ACC112 (cell line): ENCODE results near the gene PSMB11.

Experiments
- H2AFZ ChIP-seq: fragments of 200-600 bp; sonication (generic); one replicate; pipeline ENCODE4 v1.6.0; 2017; ENCODE audit warnings: antibody characterized with exemption, low read length; ENCODE audit not compliant: unreplicated experiment
- H3K27ac ChIP-seq: fragments of 200-600 bp; sonication (generic); 2 replicates; pipeline ENCODE4 v1.5.1; 2014; ENCODE audit warnings: low read depth, mild to moderate bottlenecking, antibody characterized with exemption, low read length, moderate library complexity
- H3K27me3 ChIP-seq: fragments of 200-600 bp; sonication (generic); 2 replicates; pipeline ENCODE4 v1.6.1; 2014; ENCODE audit warnings: mild to moderate bottlenecking, antibody characterized with exemption, low read length, moderate library complexity, mixed read lengths; ENCODE audit not compliant: insufficient read depth
- H3K36me3 ChIP-seq: fragments of 200-600 bp; sonication (generic); 2 replicates; pipeline ENCODE4 v1.6.1; 2016; ENCODE audit warnings: mild to moderate bottlenecking, antibody characterized with exemption, low read length, moderate library complexity, mixed read lengths; ENCODE audit not compliant: insufficient read depth
- H3K4me1 ChIP-seq: fragments of 200-600 bp; sonication (generic); one replicate; pipeline ENCODE4 v1.6.1; 2016; ENCODE audit warnings: low read length, mixed read lengths; ENCODE audit not compliant: insufficient read depth, unreplicated experiment, control insufficient read depth
- H3K4me3 ChIP-seq: fragments of 200-600 bp; sonication (generic); 2 replicates; pipeline ENCODE4 v1.5.1; 2014; ENCODE audit warnings: mild to moderate bottlenecking, low read depth, low read length
- H3K79me2 ChIP-seq: fragments of 200-600 bp; sonication (generic); one replicate; pipeline ENCODE4 v1.6.0; 2016; ENCODE audit warnings: low read length; ENCODE audit not compliant: control insufficient read depth, unreplicated experiment, insufficient read depth

Gene PSMB11

GRCh38 chr14:23017091-23017490 lies 24.9 kb upstream of the PSMB11 start:
- no peak overlapping the region for H3K4me3 ChIP-seq
- H2AFZ ChIP-seq: no peak overlapping the region
- H3K4me1 ChIP-seq: no peaks in the 10 kb centered on the region
- no peaks in the 10 kb centered on the region for H3K27me3 ChIP-seq
- no peaks in the 10 kb centered on the region for H3K79me2 ChIP-seq
- H3K27ac ChIP-seq: no peak overlapping the region
- no peaks in the 10 kb centered on the region for H3K36me3 ChIP-seq

GRCh38 chr14:23018107-23018506 lies 23.9 kb upstream of the PSMB11 start:
- Histone ChIP-seq H3K27ac (no peak overlapping the region), H3K4me1 (no peaks in the 10 kb centered on the region), H3K79me2 (no peaks in the 10 kb centered on the region), H3K36me3 (no peaks in the 10 kb centered on the region), H3K27me3 (no peaks in the 10 kb centered on the region), H2AFZ (no peak overlapping the region), H3K4me3 (no peak overlapping the region)

GRCh38 chr14:23020143-23021128 lies 21.6 kb upstream of the PSMB11 start:
- no peak overlapping the region for H3K4me3 ChIP-seq
- no peak overlapping the region for H2AFZ ChIP-seq
- no peaks in the 10 kb centered on the region for H3K4me1 ChIP-seq
- H3K27me3 ChIP-seq: no peaks in the 10 kb centered on the region
- no peak overlapping the region for H3K27ac ChIP-seq
- no peaks in the 10 kb centered on the region for H3K79me2 ChIP-seq
- H3K36me3 ChIP-seq: no peaks in the 10 kb centered on the region

DNA sequence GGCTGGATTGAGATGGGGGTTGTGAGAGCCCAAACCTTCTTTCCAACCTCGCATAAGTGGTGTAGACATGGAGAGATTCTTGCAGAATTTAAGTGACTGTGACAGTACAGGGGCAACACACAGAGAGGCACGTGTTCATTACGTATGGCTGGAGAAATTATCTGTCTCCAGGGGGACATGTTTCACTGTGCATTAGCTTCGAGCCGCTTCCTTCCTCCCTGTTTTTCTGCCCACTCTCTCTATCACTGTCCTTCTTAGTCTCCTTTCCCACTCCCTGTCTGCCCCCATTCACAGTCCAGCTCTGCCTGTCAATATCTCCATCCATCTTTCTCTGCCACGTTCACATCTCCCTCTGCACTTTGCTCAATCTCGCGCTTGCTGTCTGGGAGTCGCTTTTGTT lies 20.6 kb upstream of the PSMB11 start:
- Histone ChIP-seq H3K27me3 (no peaks in the 10 kb centered on the region), H3K4me3 (no peak overlapping the region), H3K27ac (no peak overlapping the region), H3K4me1 (no peaks in the 10 kb centered on the region), H3K79me2 (no peaks in the 10 kb centered on the region), H3K36me3 (peaks cover 5% of the 10 kb centered on the region; the same call in 1 of the 2 replicates), H2AFZ (no peak overlapping the region)

DNA sequence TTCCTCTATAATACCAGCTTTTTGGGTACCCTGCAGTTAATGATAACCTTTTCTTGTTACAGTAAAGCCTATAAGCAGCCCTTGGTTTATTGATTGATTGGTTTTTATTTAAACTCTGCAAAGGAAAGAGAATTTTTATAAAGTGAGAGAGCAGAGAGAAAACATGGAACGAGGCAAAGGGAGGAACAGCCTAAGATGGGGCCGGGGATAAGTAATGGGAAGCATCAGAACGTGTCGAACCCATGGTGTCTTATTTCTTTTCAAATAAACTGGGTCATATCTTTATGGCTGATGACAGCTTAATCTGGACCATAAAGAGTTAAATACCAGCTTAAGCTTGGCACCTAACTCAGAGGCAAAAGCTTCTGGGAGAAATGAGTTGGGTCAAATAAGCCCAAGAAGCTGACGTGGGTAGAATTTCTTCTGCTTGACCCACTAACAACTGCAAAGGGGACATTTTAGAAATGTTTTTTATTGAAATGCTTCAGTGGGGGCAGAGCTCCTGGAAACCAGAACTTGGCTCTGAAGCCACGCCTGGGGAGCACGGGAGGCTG lies 20.0 kb upstream of the PSMB11 start:
- Histone ChIP-seq H3K27me3 (no peaks in the 10 kb centered on the region), H3K4me3 (no peak overlapping the region), H3K79me2 (no peaks in the 10 kb centered on the region), H2AFZ (no peak overlapping the region), H3K36me3 (peaks cover 5% of the 10 kb centered on the region; the same call in 1 of the 2 replicates), H3K27ac (no peak overlapping the region), H3K4me1 (no peaks in the 10 kb centered on the region)

DNA sequence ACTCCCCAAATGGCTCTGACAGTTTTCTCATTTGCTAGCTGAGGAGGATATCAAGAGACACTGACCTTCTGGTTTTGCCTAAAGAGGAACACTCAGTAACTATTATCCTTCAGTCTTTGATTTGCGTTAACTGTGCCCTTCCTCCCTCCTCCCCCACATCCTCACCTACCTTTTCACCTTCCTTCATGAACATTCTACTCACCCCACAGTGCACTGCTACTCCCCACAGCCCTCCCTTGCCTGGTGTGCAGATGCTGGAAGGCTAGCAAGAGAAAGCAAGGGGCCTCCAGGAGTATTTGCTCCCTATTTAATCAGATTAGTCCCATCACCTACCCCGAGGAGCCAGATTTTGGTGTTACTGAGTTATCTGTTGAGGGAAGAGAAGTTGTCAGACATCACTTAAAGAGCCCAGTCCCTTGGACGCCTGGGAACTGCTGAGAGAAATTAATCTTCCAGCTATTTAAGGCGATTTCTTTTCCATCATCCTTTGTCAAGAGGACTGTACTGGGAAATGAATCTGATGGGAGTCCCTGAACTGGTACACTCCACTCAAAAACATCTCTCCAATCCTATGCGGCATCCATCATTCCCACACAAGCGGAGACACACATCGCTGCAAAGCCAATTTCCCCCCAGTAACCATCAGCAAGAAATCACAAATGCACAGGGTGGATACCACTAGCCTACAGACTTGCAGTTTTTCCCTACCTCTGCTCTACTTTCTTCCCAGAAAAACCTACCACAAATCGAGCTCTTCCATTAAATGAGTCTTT lies 18.8 kb upstream of the PSMB11 start:
- Histone ChIP-seq H3K4me3 (no peak overlapping the region), H3K36me3 (peaks cover 5% of the 10 kb centered on the region; the same call in 1 of the 2 replicates), H3K27ac (no peak overlapping the region)

DNA sequence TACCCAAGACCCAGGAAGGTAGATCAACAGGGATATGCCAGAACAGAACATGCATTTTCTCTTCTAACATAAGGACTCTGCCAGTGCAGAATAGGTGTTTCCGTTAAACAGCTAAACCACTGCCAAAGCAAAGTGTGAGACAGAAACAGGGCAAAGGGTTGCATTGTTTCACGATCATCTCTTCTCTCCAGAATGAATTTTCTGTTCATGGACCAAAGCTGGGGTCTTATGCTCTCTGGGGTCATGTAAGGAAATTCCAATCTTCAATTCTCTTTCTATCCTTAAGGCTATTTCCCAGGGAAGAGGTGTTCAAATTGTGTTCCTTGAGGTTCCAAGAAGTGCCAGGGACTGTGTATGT lies 18.2 kb upstream of the PSMB11 start:
- peaks cover 1% of the 10 kb centered on the region for H3K4me1 ChIP-seq
- no peak overlapping the region for H2AFZ ChIP-seq
- H3K27ac ChIP-seq: no peak overlapping the region
- H3K27me3 ChIP-seq: no peaks in the 10 kb centered on the region
- no peak overlapping the region for H3K4me3 ChIP-seq
- H3K36me3 ChIP-seq: peaks cover 10% of the 10 kb centered on the region; the same call in 1 of the 2 replicates
- H3K79me2 ChIP-seq: peaks cover 2% of the 10 kb centered on the region

More for the DNA sequence above, 18.8 kb upstream of the PSMB11 start:
- no peaks in the 10 kb centered on the region for H3K79me2 ChIP-seq
- H2AFZ ChIP-seq: no peak overlapping the region
- no peaks in the 10 kb centered on the region for H3K4me1 ChIP-seq
- H3K27me3 ChIP-seq: no peaks in the 10 kb centered on the region

GRCh38 chr14:23024612-23025075 lies 17.4 kb upstream of the PSMB11 start:
- H3K36me3 ChIP-seq: peaks cover 17% of the 10 kb centered on the region; the same call in 1 of the 2 replicates
- H3K4me3 ChIP-seq: no peak overlapping the region

DNA sequence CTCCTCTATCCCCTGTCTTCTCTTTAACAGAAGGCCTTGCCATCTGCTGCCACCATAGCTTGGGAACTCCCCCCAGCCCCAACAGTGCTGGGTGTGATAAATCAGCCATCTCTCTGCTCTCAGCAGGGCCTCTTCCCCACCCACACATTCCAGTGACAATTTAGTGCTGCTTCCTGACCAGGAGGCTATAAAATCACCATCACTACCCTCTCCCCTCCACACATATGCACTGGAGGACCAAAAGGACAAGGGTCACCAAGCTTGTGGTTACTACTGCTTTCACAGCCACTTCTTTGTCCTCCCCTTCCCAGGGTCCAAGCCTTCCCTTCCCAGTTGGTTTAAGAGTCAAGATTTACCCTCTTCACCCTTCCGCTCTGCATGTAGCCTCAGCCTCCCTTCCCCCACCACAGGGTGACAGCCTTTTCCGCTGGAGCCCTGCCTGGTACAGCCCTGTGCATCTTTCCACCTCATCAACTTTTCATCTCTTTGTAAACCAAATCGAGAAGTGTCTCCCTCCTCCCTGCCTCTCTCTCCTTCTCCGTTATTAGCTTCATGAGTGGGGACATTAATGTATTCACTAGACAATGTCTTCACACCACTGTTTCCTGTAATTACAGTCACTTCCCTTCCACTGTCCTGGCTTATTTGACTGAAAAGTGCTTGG lies 16.7 kb upstream of the PSMB11 start:
- peaks cover 10% of the 10 kb centered on the region for H3K79me2 ChIP-seq
- H3K4me3 ChIP-seq: no peak overlapping the region
- no peak overlapping the region for H2AFZ ChIP-seq
- H3K27me3 ChIP-seq: no peaks in the 10 kb centered on the region
- H3K4me1 ChIP-seq: peaks cover 8% of the 10 kb centered on the region
- H3K27ac ChIP-seq: no peak overlapping the region
- H3K36me3 ChIP-seq: peaks cover 17% of the 10 kb centered on the region; the same call in 1 of the 2 replicates

More at GRCh38 chr14:23024612-23025075, 17.4 kb upstream of the PSMB11 start:
- H3K27me3 ChIP-seq: no peaks in the 10 kb centered on the region
- no peak overlapping the region for H3K27ac ChIP-seq
- no peak overlapping the region for H2AFZ ChIP-seq
- peaks cover 8% of the 10 kb centered on the region for H3K4me1 ChIP-seq
- peaks cover 10% of the 10 kb centered on the region for H3K79me2 ChIP-seq

GRCh38 chr14:23028799-23029198 lies 13.2 kb upstream of the PSMB11 start:
- H3K79me2 ChIP-seq: peaks cover 35% of the 10 kb centered on the region
- no peak overlapping the region for H3K4me3 ChIP-seq
- no peak overlapping the region for H3K27ac ChIP-seq
- peaks cover 24% of the 10 kb centered on the region for H3K4me1 ChIP-seq
- H3K27me3 ChIP-seq: no peaks in the 10 kb centered on the region
- no peak overlapping the region for H2AFZ ChIP-seq
- H3K36me3 ChIP-seq: peaks cover 34% of the 10 kb centered on the region
